Upper lobe of left lung (tissue), 6 donors: ENCODE results near the gene POMP. TPM values are rescaled to one million over a fixed set of nuclear protein-coding genes. Genes with fewer than 3 reads are reported as not detected.

ENCODE experiments used
- ATAC-seq, 2 donors: fragments of 200-7000 bp; cut with Tn5 transposase; one replicate each; pipeline ENCODE4 v1.9.1; 2022; ENCODE audit warnings: mild to moderate bottlenecking in 2 of 2, moderate library complexity in 2 of 2; ENCODE audit not compliant: low FRiP score in 2 of 2
- DNase-seq, 2 donors: peaks; one replicate each; pipeline ENCODE4 v3.0.0-alpha.2; 2019 to 2020
- H3K27ac ChIP-seq, 4 donors: fragments of 200-600 bp; sonication (generic); one replicate each; pipeline ENCODE4 v1.5.1; 2016 to 2019
- H3K27me3 ChIP-seq, 4 donors: fragments of 200-600 bp; sonication (generic); one replicate each; pipeline ENCODE4 v1.5.1; 2017 to 2019
- H3K36me3 ChIP-seq, 4 donors: fragments of 200-600 bp; sonication (generic); one replicate each; pipeline ENCODE4 v1.5.1; 2016 to 2019
- H3K4me1 ChIP-seq, 4 donors: fragments of 200-600 bp; sonication (generic); one replicate each; pipeline ENCODE4 v1.5.1; 2018 to 2019
- H3K4me3 ChIP-seq, 4 donors: fragments of 200-600 bp; sonication (generic); one replicate each; pipeline ENCODE4 v1.5.1; 2017 to 2019; ENCODE audit warnings: mild to moderate bottlenecking in 2 of 4, moderate library complexity in 1 of 4
- H3K9me3 ChIP-seq, 4 donors: fragments of 200-600 bp; sonication (generic); one replicate each; pipeline ENCODE4 v1.5.1; 2018 to 2019
- CTCF ChIP-seq, 6 experiments: fragments of 450-650 bp in 4 of 6; fragments of 200-600 bp in 2 of 6; sonication (generic) in 2 of 6; IDR thresholded peaks; one replicate each; pipeline ENCODE4 v1.5.1; 2016 to 2019; ENCODE audit warnings: antibody characterized with exemption in 6 of 6
- EP300 ChIP-seq, 4 donors: sonication (generic); formaldehyde crosslinking; IDR thresholded peaks; one replicate each; pipeline ENCODE4 v1.5.1; 2017; ENCODE audit warnings: antibody characterized with exemption in 4 of 4, control low read depth in 2 of 4
- POLR2A ChIP-seq, 4 donors: fragments of 450-650 bp; IDR thresholded peaks; one replicate each; pipeline ENCODE4 v1.5.1; 2016 to 2017; ENCODE audit warnings: antibody characterized with exemption in 4 of 4, mild to moderate bottlenecking in 2 of 4
- POLR2AphosphoS5 ChIP-seq, 2 donors: sonication (generic); formaldehyde crosslinking; IDR thresholded peaks; one replicate each; pipeline ENCODE4 v1.5.1; 2017; ENCODE audit warnings: antibody characterized with exemption in 2 of 2
- WGBS, 2 donors: methylation state at CpG; one replicate each; pipeline ENCODE4 v1.1.5; 2017 to 2018; 5-methylcytosine and 5-hydroxymethylcytosine counted together
- total RNA-seq, 6 donors: library from RNA; depleted of rRNA in 4 of 6; stranded (reverse); fragments of >200 nt in 4 of 6; gene quantifications; one replicate each; pipeline versions ENCODE4 v1.1.0 to v1.2.1, GENCODE V29; 2016 to 2021
- donor health status: DM: no; HTN: no; CAD: no; lungs with moderate emphysema.
- donor health status: DM: no; HTN: yes; CAD: no; lungs with severe emphysema.

POMP gene
- total RNA-seq, 6 donors from 2014 or later, result 11.5 to 59.8 (median 51.4) TPM

DNA sequence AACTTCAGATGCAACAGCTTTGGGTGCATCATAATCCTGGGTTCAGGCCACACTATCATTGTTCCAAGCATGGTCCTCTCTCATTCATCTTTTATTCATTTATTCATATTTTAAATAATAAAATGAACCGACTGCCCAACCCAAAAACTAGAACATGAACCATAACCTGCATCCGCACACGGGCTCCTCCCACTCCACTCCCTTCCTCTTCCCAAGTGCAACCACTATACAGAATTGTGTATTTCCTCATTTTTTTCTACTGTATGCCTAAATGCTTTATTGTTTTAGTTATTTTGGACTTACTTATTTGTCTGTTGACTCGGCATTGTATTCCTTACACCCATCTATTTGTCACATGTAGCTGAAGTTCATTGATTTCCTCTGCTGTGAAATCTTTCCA is 30.7 kb upstream of the POMP start:
- peak in 1 of 2 donors; percentile 51 for ATAC-seq
- no peak for DNase-seq
- TF ChIP-seq POLR2A (IDR thresholded peaks at IDR 0.05), result no peak
- no peak for TF ChIP-seq POLR2AphosphoS5 (IDR thresholded peaks at IDR 0.05)
- TF ChIP-seq CTCF (IDR thresholded peaks at IDR 0.05), result no peak
- TF ChIP-seq EP300 (IDR thresholded peaks at IDR 0.05), result no peak
- Histone ChIP-seq H3K4me3 (no peak overlapping the region), H3K36me3 (no peaks in the 10 kb centered on the region), H3K27ac (no peak overlapping the region), H3K9me3 (no peaks in the 10 kb centered on the region), H3K27me3 (no peaks in the 10 kb centered on the region), H3K4me1 (peaks cover 0 to 5% (median 0%) of the 10 kb centered on the region in 4 donors)
- WGBS, 2 donors, result 63 to 74% methylated on average over 4 of the region's 4 CpGs

GRCh38 chr13:28630869-28631268 is 28.1 kb upstream of the POMP start:
- Histone ChIP-seq H3K27ac (no peak overlapping the region), H3K27me3 (no peaks in the 10 kb centered on the region), H3K36me3 (no peaks in the 10 kb centered on the region), H3K4me3 (no peak overlapping the region), H3K4me1 (no peaks in the 10 kb centered on the region), H3K9me3 (no peaks in the 10 kb centered on the region)
- 88 to 92% methylated on average over 4 of the region's 4 CpGs for WGBS, 2 donors
- TF ChIP-seq POLR2AphosphoS5 (IDR thresholded peaks at IDR 0.05) (no peak), POLR2A (IDR thresholded peaks at IDR 0.05) (no peak), EP300 (IDR thresholded peaks at IDR 0.05) (no peak), CTCF (IDR thresholded peaks at IDR 0.05) (no peak)
- ATAC-seq, result peak in 1 of 2 donors; percentile 29
- no peak for DNase-seq

- Histone ChIP-seq H3K4me1 (peaks cover 0 to 5% (median 2%) of the 10 kb centered on the region in 4 donors), H3K9me3 (no peaks in the 10 kb centered on the region), H3K4me3 (no peak overlapping the region), H3K27ac (no peak overlapping the region), H3K27me3 (no peaks in the 10 kb centered on the region), H3K36me3 (no peaks in the 10 kb centered on the region)
- 50 to 73% methylated on average over 1 of the region's 1 CpG for WGBS, 2 donors
- DNase-seq (no peak), ATAC-seq (no peak)
- TF ChIP-seq POLR2AphosphoS5 (IDR thresholded peaks at IDR 0.05), result no peak
- no peak for TF ChIP-seq CTCF (IDR thresholded peaks at IDR 0.05)
- TF ChIP-seq EP300 (IDR thresholded peaks at IDR 0.05), result no peak
- no peak for TF ChIP-seq POLR2A (IDR thresholded peaks at IDR 0.05)
Observed at GRCh38 chr13:28631801-28632200, 27.1 kb upstream of the POMP start.

GRCh38 chr13:28636069-28636468 is 22.9 kb upstream of the POMP start:
- Histone ChIP-seq H3K27ac (no peak overlapping the region), H3K36me3 (no peaks in the 10 kb centered on the region), H3K4me3 (no peak overlapping the region), H3K9me3 (no peaks in the 10 kb centered on the region), H3K4me1 (peaks cover 4 to 18% (median 12%) of the 10 kb centered on the region in 4 donors), H3K27me3 (no peaks in the 10 kb centered on the region)
- 20 to 28% methylated on average over 1 of the region's 1 CpG for whole genome bisulfite sequencing, 2 donors
- no peak for ATAC-seq
- DNase-seq, result no peak
- TF ChIP-seq POLR2AphosphoS5 (IDR thresholded peaks at IDR 0.05), result no peak
- no peak for TF ChIP-seq EP300 (IDR thresholded peaks at IDR 0.05)

- peak; percentile 78 to 85 for ATAC-seq
- DNase-seq, result peak in 1 of 2 donors; percentile 77
- Histone ChIP-seq H3K4me3 (no peak overlapping the region), H3K27me3 (no peaks in the 10 kb centered on the region), H3K36me3 (no peaks in the 10 kb centered on the region), H3K27ac (no peak overlapping the region), H3K9me3 (no peaks in the 10 kb centered on the region), H3K4me1 (peaks cover 4 to 18% (median 13%) of the 10 kb centered on the region in 4 donors)
- WGBS, 2 donors, result 31 to 35% methylated on average over 10 of the region's 10 CpGs
- TF ChIP-seq POLR2A (IDR thresholded peaks at IDR 0.05) (no peak), CTCF (IDR thresholded peaks at IDR 0.05) (peak; percentile 79 to 86 (median 82))
Observed at GRCh38 chr13:28636677-28637317, 22.1 kb upstream of the POMP start.
